ENCODE results near the gene XAB2.
"Not testable (repeated sequence)": the region's sequence is repeated elsewhere in the genome, so short reads cannot be mapped to it uniquely, and the experiment has no call there.

Gene XAB2

GRCh38 chr19:7579182-7579581 lies 50.2 kb downstream of the XAB2 start:
- DNase-seq (ENCODE audit: low spot score): no peak

- no peak for DNase-seq (ENCODE audit: low spot score)
Measured at GRCh38 chr19:7578127-7578526, 51.2 kb downstream of the XAB2 start.

GRCh38 chr19:7577422-7577821 lies 51.9 kb downstream of the XAB2 start:
- not testable (repeated sequence) for DNase-seq (ENCODE audit: low spot score)

GRCh38 chr19:7575434-7576040 lies 53.8 kb downstream of the XAB2 start:
- no peak for DNase-seq (ENCODE audit: low spot score)

GRCh38 chr19:7570761-7571160 lies 58.6 kb downstream of the XAB2 start:
- no peak for DNase-seq (ENCODE audit: low spot score)

Small RNA genes lying within 50 kb of the gene (small RNA-seq; reads per million reads assigned to genes)
- gene MIR6792: 0 to 0.04 reads per million in 2 experiments
